GM12878 (cell line): ENCODE data around the gene OR2H2.

Experiments used
- EP300 ChIP-seq, 2 experiments: fragments of 150-350 bp in 1 of 2; IDR thresholded peaks; 2 replicates each; pipeline ENCODE4 v1.6.1; 2011 to 2012; ENCODE audit warnings: low read depth in 2 of 2, low read length in 2 of 2, borderline replicate concordance in 1 of 2, improper control_type of control experiment in 1 of 2, inconsistent platforms in 1 of 2; ENCODE audit not compliant: control insufficient read depth in 1 of 2
- KAT2A ChIP-seq: conservative IDR thresholded peaks from 2 replicates; pipeline ENCODE4 v1.6.1; 2011; ENCODE audit warnings: low read depth, low read length; ENCODE audit not compliant: control insufficient read depth
- KDM1A ChIP-seq: fragments of 200-600 bp; sonication (generic); IDR thresholded peaks from 2 replicates; pipeline ENCODE4 v1.6.1; 2016; ENCODE audit warnings: borderline replicate concordance
- MXI1 ChIP-seq: fragments of 150-350 bp; IDR thresholded peaks from 2 replicates; pipeline ENCODE4 v1.6.1; 2011; ENCODE audit warnings: low read depth, mild to moderate bottlenecking, inconsistent platforms, low read length, improper control_type of control experiment
- NFYB ChIP-seq: IDR thresholded peaks from 2 replicates; pipeline ENCODE4 v1.6.1; 2011; ENCODE audit warnings: low read depth, mild to moderate bottlenecking, low read length, improper control_type of control experiment, moderate library complexity; ENCODE audit not compliant: insufficient read depth
- POU2F2 ChIP-seq: IDR thresholded peaks from 3 replicates; pipeline ENCODE4 v1.6.1; 2011; ENCODE audit warnings: low read depth, mild to moderate bottlenecking, low read length, borderline replicate concordance
- SIN3A ChIP-seq: IDR thresholded peaks from 2 replicates; pipeline ENCODE4 v1.6.1; 2012; ENCODE audit warnings: low read depth, low read length, improper control_type of control experiment
- TAF1 ChIP-seq: IDR thresholded peaks from 2 replicates; pipeline ENCODE4 v1.6.1; 2011; ENCODE audit warnings: mild to moderate bottlenecking, low read depth, low read length, borderline replicate concordance
- ZSCAN29 ChIP-seq: fragments of 450-650 bp; IDR thresholded peaks from 2 replicates; pipeline ENCODE4 v1.6.1; 2017; ENCODE audit warnings: mild to moderate bottlenecking, moderate library complexity
- TF ChIP-seq, protein P1 (sequence below), 3 experiments: IDR thresholded peaks in 2 of 3; conservative IDR thresholded peaks in 1 of 3; 2 replicates each; pipeline ENCODE4 v1.5.1; 2011; ENCODE audit warnings: low read depth in 3 of 3, low read length in 3 of 3, mild to moderate bottlenecking in 3 of 3, control low read depth in 2 of 3, moderate library complexity in 2 of 3, inconsistent platforms in 1 of 3, mixed read lengths in 1 of 3; ENCODE audit not compliant: control insufficient read depth in 2 of 3, insufficient read depth in 1 of 3; ENCODE audit errors: extremely low read depth in 1 of 3
- TF ChIP-seq, protein P2 (sequence below): IDR thresholded peaks from 2 replicates; pipeline ENCODE4 v1.6.1; 2011; ENCODE audit warnings: borderline replicate concordance, low read depth, mild to moderate bottlenecking, moderate library complexity, low read length; ENCODE audit not compliant: insufficient read depth, poor library complexity, severe bottlenecking
- TF ChIP-seq, protein P3 (sequence below): IDR thresholded peaks from 2 replicates; pipeline ENCODE4 v1.6.1; 2012; ENCODE audit warnings: low read depth, low read length, improper control_type of control experiment
- TF ChIP-seq, protein P4 (sequence below): fragments of 450-650 bp; IDR thresholded peaks from 2 replicates; pipeline ENCODE4 v1.6.1; 2016; ENCODE audit warnings: mild to moderate bottlenecking

DNA sequence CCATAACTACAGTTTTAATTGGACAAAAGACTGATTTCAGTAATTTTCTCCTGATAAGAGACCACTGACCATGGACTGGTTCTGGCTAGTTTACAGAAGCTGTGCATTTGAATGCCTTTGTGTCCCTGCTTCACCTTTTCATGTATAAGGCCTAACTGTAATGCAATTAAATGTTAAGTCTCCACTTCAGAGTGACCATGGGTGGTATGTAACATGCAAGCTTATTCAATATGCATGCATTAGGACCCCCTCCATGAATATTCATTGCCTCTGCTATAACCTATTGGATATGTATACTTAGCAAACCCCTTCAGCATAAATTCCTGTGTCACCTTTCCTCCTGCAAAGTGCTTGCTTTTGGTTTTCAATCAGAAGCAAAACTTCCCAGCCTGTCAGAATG lies 27.6 kb upstream of the OR2H2 start:
- TF ChIP-seq TAF1: no peak
- TF ChIP-seq, protein P1, sequence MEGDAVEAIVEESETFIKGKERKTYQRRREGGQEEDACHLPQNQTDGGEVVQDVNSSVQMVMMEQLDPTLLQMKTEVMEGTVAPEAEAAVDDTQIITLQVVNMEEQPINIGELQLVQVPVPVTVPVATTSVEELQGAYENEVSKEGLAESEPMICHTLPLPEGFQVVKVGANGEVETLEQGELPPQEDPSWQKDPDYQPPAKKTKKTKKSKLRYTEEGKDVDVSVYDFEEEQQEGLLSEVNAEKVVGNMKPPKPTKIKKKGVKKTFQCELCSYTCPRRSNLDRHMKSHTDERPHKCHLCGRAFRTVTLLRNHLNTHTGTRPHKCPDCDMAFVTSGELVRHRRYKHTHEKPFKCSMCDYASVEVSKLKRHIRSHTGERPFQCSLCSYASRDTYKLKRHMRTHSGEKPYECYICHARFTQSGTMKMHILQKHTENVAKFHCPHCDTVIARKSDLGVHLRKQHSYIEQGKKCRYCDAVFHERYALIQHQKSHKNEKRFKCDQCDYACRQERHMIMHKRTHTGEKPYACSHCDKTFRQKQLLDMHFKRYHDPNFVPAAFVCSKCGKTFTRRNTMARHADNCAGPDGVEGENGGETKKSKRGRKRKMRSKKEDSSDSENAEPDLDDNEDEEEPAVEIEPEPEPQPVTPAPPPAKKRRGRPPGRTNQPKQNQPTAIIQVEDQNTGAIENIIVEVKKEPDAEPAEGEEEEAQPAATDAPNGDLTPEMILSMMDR (IDR thresholded peaks at IDR 0.05 in 2 of 3, conservative IDR thresholded peaks at IDR 0.05 in 1 of 3; ENCODE audit: control insufficient read depth in 2 of 3, extremely low read depth in 1 of 3, insufficient read depth in 1 of 3, low read depth in 3 of 3, low read length in 3 of 3): no peak
- TF ChIP-seq, protein P2, sequence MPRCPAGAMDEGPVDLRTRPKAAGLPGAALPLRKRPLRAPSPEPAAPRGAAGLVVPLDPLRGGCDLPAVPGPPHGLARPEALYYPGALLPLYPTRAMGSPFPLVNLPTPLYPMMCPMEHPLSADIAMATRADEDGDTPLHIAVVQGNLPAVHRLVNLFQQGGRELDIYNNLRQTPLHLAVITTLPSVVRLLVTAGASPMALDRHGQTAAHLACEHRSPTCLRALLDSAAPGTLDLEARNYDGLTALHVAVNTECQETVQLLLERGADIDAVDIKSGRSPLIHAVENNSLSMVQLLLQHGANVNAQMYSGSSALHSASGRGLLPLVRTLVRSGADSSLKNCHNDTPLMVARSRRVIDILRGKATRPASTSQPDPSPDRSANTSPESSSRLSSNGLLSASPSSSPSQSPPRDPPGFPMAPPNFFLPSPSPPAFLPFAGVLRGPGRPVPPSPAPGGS: no peak
- no peak for TF ChIP-seq MXI1
- TF ChIP-seq KDM1A: no peak
- TF ChIP-seq NFYB: no peak
- no peak for TF ChIP-seq POU2F2
- no peak for TF ChIP-seq KAT2A
- TF ChIP-seq EP300 (IDR thresholded peaks at IDR 0.05; ENCODE audit: borderline replicate concordance in 1 of 2, control insufficient read depth in 1 of 2, low read depth in 2 of 2, low read length in 2 of 2): no peak
- no peak for TF ChIP-seq ZSCAN29
- no peak for TF ChIP-seq SIN3A
- TF ChIP-seq, protein P3, sequence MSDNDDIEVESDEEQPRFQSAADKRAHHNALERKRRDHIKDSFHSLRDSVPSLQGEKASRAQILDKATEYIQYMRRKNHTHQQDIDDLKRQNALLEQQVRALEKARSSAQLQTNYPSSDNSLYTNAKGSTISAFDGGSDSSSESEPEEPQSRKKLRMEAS: no peak
- TF ChIP-seq, protein P4, sequence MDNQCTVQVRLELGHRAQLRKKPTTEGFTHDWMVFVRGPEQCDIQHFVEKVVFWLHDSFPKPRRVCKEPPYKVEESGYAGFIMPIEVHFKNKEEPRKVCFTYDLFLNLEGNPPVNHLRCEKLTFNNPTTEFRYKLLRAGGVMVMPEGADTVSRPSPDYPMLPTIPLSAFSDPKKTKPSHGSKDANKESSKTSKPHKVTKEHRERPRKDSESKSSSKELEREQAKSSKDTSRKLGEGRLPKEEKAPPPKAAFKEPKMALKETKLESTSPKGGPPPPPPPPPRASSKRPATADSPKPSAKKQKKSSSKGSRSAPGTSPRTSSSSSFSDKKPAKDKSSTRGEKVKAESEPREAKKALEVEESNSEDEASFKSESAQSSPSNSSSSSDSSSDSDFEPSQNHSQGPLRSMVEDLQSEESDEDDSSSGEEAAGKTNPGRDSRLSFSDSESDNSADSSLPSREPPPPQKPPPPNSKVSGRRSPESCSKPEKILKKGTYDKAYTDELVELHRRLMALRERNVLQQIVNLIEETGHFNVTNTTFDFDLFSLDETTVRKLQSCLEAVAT: no peak
